H9 (cell line): ENCODE data around the gene FBXO10. TPM values are rescaled to one million over a fixed set of nuclear protein-coding genes. Genes with fewer than 3 reads are reported as not detected.
A peak's percentile ranks its signal among the peaks of the same experiment; 100 is the strongest.

Experiments used
- DNase-seq: peaks from one replicate; pipeline ENCODE4 v3.0.0-alpha.2; 2017
- H2AFZ ChIP-seq: one replicate; pipeline ENCODE4 v1.6.1; 2013; ENCODE audit warnings: mild to moderate bottlenecking, low read length, control low read depth, moderate library complexity
- H2AK5ac ChIP-seq: 2 replicates; pipeline ENCODE4 v1.6.1; 2013; ENCODE audit warnings: low read length, control low read depth, mixed read lengths; ENCODE audit not compliant: insufficient read length
- H2BK120ac ChIP-seq: one replicate; pipeline ENCODE4 v1.6.1; 2013; ENCODE audit warnings: low read depth, mild to moderate bottlenecking, low read length, control low read depth, inconsistent platforms; ENCODE audit not compliant: poor library complexity, severe bottlenecking
- H2BK12ac ChIP-seq: 2 replicates; pipeline ENCODE4 v1.6.1; 2013; ENCODE audit warnings: low read length, control low read depth, mixed read lengths, low read depth; ENCODE audit not compliant: insufficient read length
- H2BK15ac ChIP-seq: 2 replicates; pipeline ENCODE4 v1.6.1; 2013; ENCODE audit warnings: low read depth, low read length, control low read depth
- H2BK20ac ChIP-seq: one replicate; pipeline ENCODE4 v1.6.1; 2013; ENCODE audit warnings: low read depth, mild to moderate bottlenecking, low read length, control low read depth, inconsistent platforms; ENCODE audit not compliant: poor library complexity, severe bottlenecking
- H2BK5ac ChIP-seq: 2 replicates; pipeline ENCODE4 v1.6.1; 2013; ENCODE audit warnings: low read length, control low read depth, mixed read lengths; ENCODE audit not compliant: insufficient read length
- H3K14ac ChIP-seq: 2 replicates; pipeline ENCODE4 v1.6.1; 2013; ENCODE audit warnings: low read length, control low read depth; ENCODE audit not compliant: insufficient read depth
- H3K18ac ChIP-seq: 2 replicates; pipeline ENCODE4 v1.6.1; 2013; ENCODE audit warnings: low read depth, mild to moderate bottlenecking, mixed read lengths, low read length, control low read depth; ENCODE audit not compliant: insufficient read length
- H3K23ac ChIP-seq: 2 replicates; pipeline ENCODE4 v1.6.1; 2013; ENCODE audit warnings: low read length, control low read depth, mixed read lengths, low read depth; ENCODE audit not compliant: insufficient read length
- H3K23me2 ChIP-seq: 2 replicates; pipeline ENCODE4 v1.6.1; 2013; ENCODE audit warnings: low read depth, mild to moderate bottlenecking, mixed read lengths, low read length, control low read depth; ENCODE audit not compliant: insufficient read length, poor library complexity, severe bottlenecking
- H3K27ac ChIP-seq: 2 replicates; pipeline ENCODE4 v1.5.1; 2013; ENCODE audit warnings: low read length, control low read depth, mixed read lengths, low read depth; ENCODE audit not compliant: insufficient read length
- H3K27me3 ChIP-seq: 2 replicates; pipeline ENCODE4 v1.6.1; 2013; ENCODE audit warnings: low read length, control low read depth, inconsistent platforms; ENCODE audit not compliant: insufficient read depth
- H3K4ac ChIP-seq: 2 replicates; pipeline ENCODE4 v1.6.1; 2013; ENCODE audit warnings: low read depth, mild to moderate bottlenecking, control low read depth, inconsistent platforms, low read length, moderate library complexity
- H3K4me1 ChIP-seq: 2 replicates; pipeline ENCODE4 v1.6.1; 2013; ENCODE audit warnings: low read length, control low read depth, inconsistent platforms; ENCODE audit not compliant: insufficient read depth
- H3K4me2 ChIP-seq: 2 replicates; pipeline ENCODE4 v1.6.1; 2013; ENCODE audit warnings: low read length, control low read depth, mixed read lengths; ENCODE audit not compliant: insufficient read length, insufficient read depth
- H3K56ac ChIP-seq: 2 replicates; pipeline ENCODE4 v1.6.1; 2013; ENCODE audit warnings: low read depth, mild to moderate bottlenecking, mixed read lengths, low read length, control low read depth; ENCODE audit not compliant: insufficient read length
- H3K79me1 ChIP-seq: 2 replicates; pipeline ENCODE4 v1.6.1; 2013; ENCODE audit warnings: low read depth, mild to moderate bottlenecking, moderate library complexity, low read length, control low read depth, inconsistent platforms; ENCODE audit not compliant: insufficient read depth, poor library complexity, severe bottlenecking
- H3K79me2 ChIP-seq: 2 replicates; pipeline ENCODE4 v1.6.1; 2013; ENCODE audit warnings: low read length, control low read depth, inconsistent platforms; ENCODE audit not compliant: insufficient read depth
- H3K9ac ChIP-seq: 2 replicates; pipeline ENCODE4 v1.6.1; 2013; ENCODE audit warnings: low read length, control low read depth, mixed read lengths; ENCODE audit not compliant: insufficient read length; ENCODE audit errors: extremely low read depth
- H3K9me3 ChIP-seq: one replicate; pipeline ENCODE4 v1.6.1; 2013; ENCODE audit warnings: low read depth, low read length, inconsistent platforms; ENCODE audit not compliant: control insufficient read depth
- H3T11ph ChIP-seq: one replicate; pipeline ENCODE4 v1.6.1; 2013; ENCODE audit warnings: mild to moderate bottlenecking, low read length, control low read depth, inconsistent platforms
- H4K20me1 ChIP-seq: one replicate; pipeline ENCODE4 v1.6.1; 2013; ENCODE audit not compliant: control insufficient read depth, insufficient read length, insufficient read depth
- H4K5ac ChIP-seq: 2 replicates; pipeline ENCODE4 v1.6.1; 2013; ENCODE audit warnings: low read depth, mild to moderate bottlenecking, mixed read lengths, low read length, control low read depth; ENCODE audit not compliant: insufficient read length
- H4K8ac ChIP-seq: replicated peaks from 2 replicates; pipeline ENCODE4 v1.6.1; 2013; ENCODE audit warnings: low read length, control low read depth, mixed read lengths, low read depth; ENCODE audit not compliant: insufficient read length
- H4K91ac ChIP-seq: 2 replicates; pipeline ENCODE4 v1.6.1; 2013; ENCODE audit warnings: low read depth, mild to moderate bottlenecking, moderate library complexity, mixed read lengths, low read length, control low read depth; ENCODE audit not compliant: insufficient read length
- H3K27ac Mint-ChIP-seq, 3 experiments: 2 replicates in 2 of 3; 3 replicates in 1 of 3; pipeline ENCODE4 v1.8.0; 2020 to 2021; ENCODE audit warnings: mixed read lengths in 3 of 3, mild to moderate bottlenecking in 1 of 3, moderate library complexity in 1 of 3
- H3K27me3 Mint-ChIP-seq: 2 replicates; pipeline ENCODE4 v1.8.0; 2021; ENCODE audit warnings: low read depth, mild to moderate bottlenecking, moderate library complexity, mixed read lengths
- H3K36me3 Mint-ChIP-seq, 3 experiments: 2 replicates in 2 of 3; 3 replicates in 1 of 3; pipeline ENCODE4 v1.8.0; 2020 to 2021; ENCODE audit warnings: low read depth in 3 of 3, mixed read lengths in 3 of 3; ENCODE audit not compliant: insufficient read depth in 1 of 3
- H3K4me1 Mint-ChIP-seq, 2 experiments: 2 replicates each; pipeline ENCODE4 v1.8.0; 2020; ENCODE audit warnings: mixed read lengths in 2 of 2
- H3K4me3 Mint-ChIP-seq, 2 experiments: 2 replicates in 1 of 2; 3 replicates in 1 of 2; pipeline ENCODE4 v1.8.0; 2020 to 2021; ENCODE audit warnings: mild to moderate bottlenecking in 2 of 2, mixed read lengths in 2 of 2, moderate library complexity in 1 of 2
- H3K9me3 Mint-ChIP-seq, 2 experiments: 2 replicates in 1 of 2; 3 replicates in 1 of 2; pipeline ENCODE4 v1.8.0; 2020; ENCODE audit warnings: mild to moderate bottlenecking in 2 of 2, mixed read lengths in 2 of 2, moderate library complexity in 1 of 2
- WGBS: extraction: QIAGEN DNeasy Blood & Tissue Kit; methylation state at CpG from one replicate; pipeline ENCODE4 v1.1.7; 2013; ENCODE audit warnings: missing lambda C conversion rate, low lambda C conversion rate, mixed read lengths; ENCODE audit not compliant: insufficient read length; ENCODE audit errors: extremely low coverage; 5-methylcytosine and 5-hydroxymethylcytosine counted together
- total RNA-seq: library from RNA; stranded (reverse); gene quantifications from 2 replicates; pipeline ENCODE4 v1.2.1, GENCODE V29; 2021
- TF ChIP-seq, protein P1 (sequence below): fragments of 200-600 bp; sonication (generic); conservative IDR thresholded peaks from 3 replicates; pipeline ENCODE4 v1.8.0; 2021; ENCODE audit warnings: antibody characterized with exemption, mild to moderate bottlenecking

FBXO10 gene
- total RNA-seq, 1 experiment from 2014 or later: 16.8 TPM

DNA sequence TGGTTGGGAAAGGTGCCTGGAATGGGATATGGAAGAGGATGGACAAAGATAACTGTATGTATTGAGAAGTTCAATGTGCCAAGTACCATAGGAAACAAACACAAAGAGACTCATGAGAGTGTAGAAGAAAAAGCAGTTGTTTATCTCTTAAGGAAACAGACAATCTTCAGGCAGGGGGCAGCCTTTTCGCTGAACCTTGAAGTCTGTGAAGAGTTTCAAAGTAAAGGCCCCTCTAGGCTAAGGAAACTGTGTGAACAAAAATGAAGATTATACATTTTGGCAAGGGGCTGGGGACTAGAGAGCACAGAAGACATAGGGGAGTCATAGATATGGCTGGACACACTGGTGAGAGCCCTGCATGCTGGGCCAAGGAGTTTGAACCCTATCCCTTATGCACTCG is 47.1 kb upstream of the FBXO10 start:
- no peak overlapping the region for H4K5ac ChIP-seq
- no peak overlapping the region for H3K4ac ChIP-seq
- H3K23ac ChIP-seq: no peak overlapping the region
- no peak overlapping the region for H2AK5ac ChIP-seq
- no peak overlapping the region; a peak in 1 of 7 replicates for H3K27ac Mint-ChIP-seq
- no peaks in the 10 kb centered on the region; a peak in 1 of 5 replicates for H3K9me3 Mint-ChIP-seq
- no CpG with 5 or more reads among the region's 2 CpGs for WGBS
- no peaks in the 10 kb centered on the region for H3K79me2 ChIP-seq
- no peak for DNase-seq
- H3K14ac ChIP-seq: no peak overlapping the region
- TF ChIP-seq, protein P1, sequence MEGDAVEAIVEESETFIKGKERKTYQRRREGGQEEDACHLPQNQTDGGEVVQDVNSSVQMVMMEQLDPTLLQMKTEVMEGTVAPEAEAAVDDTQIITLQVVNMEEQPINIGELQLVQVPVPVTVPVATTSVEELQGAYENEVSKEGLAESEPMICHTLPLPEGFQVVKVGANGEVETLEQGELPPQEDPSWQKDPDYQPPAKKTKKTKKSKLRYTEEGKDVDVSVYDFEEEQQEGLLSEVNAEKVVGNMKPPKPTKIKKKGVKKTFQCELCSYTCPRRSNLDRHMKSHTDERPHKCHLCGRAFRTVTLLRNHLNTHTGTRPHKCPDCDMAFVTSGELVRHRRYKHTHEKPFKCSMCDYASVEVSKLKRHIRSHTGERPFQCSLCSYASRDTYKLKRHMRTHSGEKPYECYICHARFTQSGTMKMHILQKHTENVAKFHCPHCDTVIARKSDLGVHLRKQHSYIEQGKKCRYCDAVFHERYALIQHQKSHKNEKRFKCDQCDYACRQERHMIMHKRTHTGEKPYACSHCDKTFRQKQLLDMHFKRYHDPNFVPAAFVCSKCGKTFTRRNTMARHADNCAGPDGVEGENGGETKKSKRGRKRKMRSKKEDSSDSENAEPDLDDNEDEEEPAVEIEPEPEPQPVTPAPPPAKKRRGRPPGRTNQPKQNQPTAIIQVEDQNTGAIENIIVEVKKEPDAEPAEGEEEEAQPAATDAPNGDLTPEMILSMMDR: peak; percentile 23; the same call in 2 of the 3 replicates
- no peaks in the 10 kb centered on the region for H4K20me1 ChIP-seq
- no peak overlapping the region for H2BK15ac ChIP-seq
- H4K8ac ChIP-seq: no peak overlapping the region
- H2BK12ac ChIP-seq: no peak overlapping the region
- H3K27ac ChIP-seq: no peak overlapping the region
- no peaks in the 10 kb centered on the region for H3K27me3 ChIP-seq
- no peak overlapping the region for H3K4me2 ChIP-seq
- H3K56ac ChIP-seq: no peak overlapping the region
- no peak overlapping the region for H3K9ac ChIP-seq
- H2BK120ac ChIP-seq: no peak overlapping the region
- no peak overlapping the region for H2AFZ ChIP-seq
- no peak overlapping the region for H2BK20ac ChIP-seq
- H3K9me3 ChIP-seq: no peaks in the 10 kb centered on the region
- no peak overlapping the region for H3K18ac ChIP-seq
- H2BK5ac ChIP-seq: no peak overlapping the region
- no peaks in the 10 kb centered on the region for H3K23me2 ChIP-seq
- H3K4me1 Mint-ChIP-seq: peaks cover 28 to 32% of the 10 kb centered on the region in 2 experiments
- H4K91ac ChIP-seq: no peak overlapping the region
- H3K79me1 ChIP-seq: no peaks in the 10 kb centered on the region
- H3K36me3 Mint-ChIP-seq: no peaks in the 10 kb centered on the region
- no peak overlapping the region for H3T11ph ChIP-seq
- no peaks in the 10 kb centered on the region; the same call in 1 of the 2 replicates for H3K27me3 Mint-ChIP-seq
- H3K4me3 Mint-ChIP-seq: no peak overlapping the region
- peaks cover 8% of the 10 kb centered on the region; the same call in 1 of the 2 replicates for H3K4me1 ChIP-seq
